ENCODE data around the gene ARF6. TPM values are rescaled to one million over a fixed set of nuclear protein-coding genes. Genes with fewer than 3 reads are reported as not detected.

Gene ARF6
- polyA plus RNA-seq, 1 donor from 2014 or later: 24.1 TPM

- Histone ChIP-seq H3K4me2 (ENCODE audit: low read length) (no peak overlapping the region), H3K4me3 (ENCODE audit: low read length) (no peak overlapping the region), H3F3A (ENCODE audit: insufficient read depth, low read length, poor library complexity, severe bottlenecking) (no peaks in the 10 kb centered on the region), H3K36me3 (ENCODE audit: insufficient read depth, low read length) (no peaks in the 10 kb centered on the region), H3K9me3 (ENCODE audit: low read length) (no peaks in the 10 kb centered on the region), H3K9ac (ENCODE audit: low read length) (no peak overlapping the region), H3K79me2 (replicated peaks; ENCODE audit: insufficient read depth, low read length) (peaks cover 37% of the 10 kb centered on the region), H4K20me1 (ENCODE audit: insufficient read depth) (no peaks in the 10 kb centered on the region), H3K9me2 (ENCODE audit: insufficient read depth, low read length) (no peaks in the 10 kb centered on the region), H3K27ac (ENCODE audit: low read length) (no peak overlapping the region), H2AFZ (ENCODE audit: low read depth, low read length) (no peak overlapping the region), H3K27me3 (ENCODE audit: insufficient read depth, low read depth, low read length) (no peaks in the 10 kb centered on the region)
- no peak for TF ChIP-seq EZH2 (IDR thresholded peaks at IDR 0.05; ENCODE audit: borderline replicate concordance, insufficient read depth, low read length, poor library complexity, severe bottlenecking)
- no peak for TF ChIP-seq POLR2AphosphoS5 (IDR thresholded peaks at IDR 0.05)
- no peak for TF ChIP-seq CTCF (IDR thresholded peaks at IDR 0.05; ENCODE audit: poor library complexity, severe bottlenecking)
- no peak for TF ChIP-seq REST (IDR thresholded peaks at IDR 0.05; ENCODE audit: borderline replicate concordance)
- TF ChIP-seq MXI1 (conservative IDR thresholded peaks at IDR 0.05; ENCODE audit: poor library complexity, severe bottlenecking): no peak
- TF ChIP-seq SMC3 (conservative IDR thresholded peaks at IDR 0.05; ENCODE audit: poor library complexity): no peak
- no peak for TF ChIP-seq EP300 (conservative IDR thresholded peaks at IDR 0.05; ENCODE audit: poor library complexity, severe bottlenecking)
- TF ChIP-seq TAF1 (IDR thresholded peaks at IDR 0.05; ENCODE audit: low read depth): no peak
- TF ChIP-seq RAD21 (conservative IDR thresholded peaks at IDR 0.05): no peak
Measured at GRCh38 chr14:49897965-49898364, 5.1 kb downstream of the ARF6 start.

GRCh38 chr14:49898485-49898884, 5.6 kb downstream of the ARF6 start:
- H3K4me3 ChIP-seq (ENCODE audit: low read length): no peak overlapping the region
- no peak overlapping the region for H3K4me2 ChIP-seq (ENCODE audit: low read length)
- H3F3A ChIP-seq (ENCODE audit: insufficient read depth, low read length, poor library complexity, severe bottlenecking): no peaks in the 10 kb centered on the region
- no peak for TF ChIP-seq SMC3 (conservative IDR thresholded peaks at IDR 0.05; ENCODE audit: poor library complexity)
- H3K79me2 ChIP-seq (replicated peaks; ENCODE audit: insufficient read depth, low read length): peaks cover 36% of the 10 kb centered on the region
- H3K9me2 ChIP-seq (ENCODE audit: insufficient read depth, low read length): no peaks in the 10 kb centered on the region
- no peaks in the 10 kb centered on the region for H4K20me1 ChIP-seq (ENCODE audit: insufficient read depth)
- no peak overlapping the region for H3K27ac ChIP-seq (ENCODE audit: low read length)
- no peak overlapping the region for H3K9ac ChIP-seq (ENCODE audit: low read length)
- H3K36me3 ChIP-seq (ENCODE audit: insufficient read depth, low read length): no peaks in the 10 kb centered on the region
- no peak overlapping the region for H2AFZ ChIP-seq (ENCODE audit: low read depth, low read length)
- no peaks in the 10 kb centered on the region for H3K9me3 ChIP-seq (ENCODE audit: low read length)
- H3K27me3 ChIP-seq (ENCODE audit: insufficient read depth, low read depth, low read length): no peaks in the 10 kb centered on the region

- no peak overlapping the region for H3K4me2 ChIP-seq (ENCODE audit: low read length)
- no peak overlapping the region for H2AFZ ChIP-seq (ENCODE audit: low read depth, low read length)
- TF ChIP-seq EZH2 (IDR thresholded peaks at IDR 0.05; ENCODE audit: borderline replicate concordance, insufficient read depth, low read length, poor library complexity, severe bottlenecking): no peak
- no peak for TF ChIP-seq EP300 (conservative IDR thresholded peaks at IDR 0.05; ENCODE audit: poor library complexity, severe bottlenecking)
- no peak for TF ChIP-seq POLR2AphosphoS5 (IDR thresholded peaks at IDR 0.05)
- TF ChIP-seq TAF1 (IDR thresholded peaks at IDR 0.05; ENCODE audit: low read depth): no peak
- no peak for TF ChIP-seq REST (IDR thresholded peaks at IDR 0.05; ENCODE audit: borderline replicate concordance)
- TF ChIP-seq SMC3 (conservative IDR thresholded peaks at IDR 0.05; ENCODE audit: poor library complexity): no peak
- TF ChIP-seq CTCF (IDR thresholded peaks at IDR 0.05; ENCODE audit: poor library complexity, severe bottlenecking): no peak
- TF ChIP-seq MXI1 (conservative IDR thresholded peaks at IDR 0.05; ENCODE audit: poor library complexity, severe bottlenecking): no peak
- TF ChIP-seq RAD21 (conservative IDR thresholded peaks at IDR 0.05): no peak
- H3F3A ChIP-seq (ENCODE audit: insufficient read depth, low read length, poor library complexity, severe bottlenecking): no peaks in the 10 kb centered on the region
- no peak overlapping the region for H3K4me3 ChIP-seq (ENCODE audit: low read length)
- H3K79me2 ChIP-seq (replicated peaks; ENCODE audit: insufficient read depth, low read length): peaks cover 11% of the 10 kb centered on the region
- no peaks in the 10 kb centered on the region for H3K36me3 ChIP-seq (ENCODE audit: insufficient read depth, low read length)
- no peak overlapping the region for H3K9ac ChIP-seq (ENCODE audit: low read length)
- no peaks in the 10 kb centered on the region for H4K20me1 ChIP-seq (ENCODE audit: insufficient read depth)
- H3K9me3 ChIP-seq (ENCODE audit: low read length): no peaks in the 10 kb centered on the region
- no peaks in the 10 kb centered on the region for H3K27me3 ChIP-seq (ENCODE audit: insufficient read depth, low read depth, low read length)
- H3K27ac ChIP-seq (ENCODE audit: low read length): no peak overlapping the region
- no peaks in the 10 kb centered on the region for H3K9me2 ChIP-seq (ENCODE audit: insufficient read depth, low read length)
Measured at GRCh38 chr14:49900973-49901372, 8.1 kb downstream of the ARF6 start.
